CD4-positive, CD25-positive, alpha-beta regulatory T cell (primary cell): Measurements from ENCODE around the gene MPV17L2. TPM values are rescaled to one million over a fixed set of nuclear protein-coding genes. Genes with fewer than 3 reads are reported as not detected.

Source experiments
- ATAC-seq, 2 donors: fragments of 150-1000 bp; cut with Tn5 transposase; one replicate each; pipeline ENCODE4 v1.10.0; 2021; ENCODE audit warnings: low read depth in 2 of 2, moderate number of reproducible peaks in 2 of 2, moderate library complexity in 1 of 2
- DNase-seq, 3 donors: peaks; one replicate each; pipeline versions ENCODE4 v3.0.0 to v3.0.0-alpha.2; 2012 to 2022; ENCODE audit warnings: mixed read lengths in 1 of 3
- H3K27ac ChIP-seq: one replicate; pipeline ENCODE4 v1.7.0; 2013; ENCODE audit warnings: mild to moderate bottlenecking, low read length; ENCODE audit not compliant: insufficient read depth, poor library complexity, severe bottlenecking
- H3K27me3 ChIP-seq: one replicate; pipeline ENCODE4 v1.7.0; 2013; ENCODE audit warnings: low read length; ENCODE audit not compliant: control insufficient read depth, insufficient read depth
- H3K36me3 ChIP-seq: one replicate; pipeline ENCODE4 v1.7.0; 2013; ENCODE audit warnings: mild to moderate bottlenecking, low read length, moderate library complexity; ENCODE audit not compliant: control insufficient read depth, insufficient read depth
- H3K4me1 ChIP-seq: 2 replicates; pipeline ENCODE4 v1.7.0; 2013; ENCODE audit warnings: mild to moderate bottlenecking, low read length; ENCODE audit not compliant: insufficient read depth, control insufficient read depth, poor library complexity, severe bottlenecking
- H3K4me3 ChIP-seq: one replicate; pipeline ENCODE4 v1.7.0; 2013; ENCODE audit warnings: low read depth, mild to moderate bottlenecking, low read length, moderate library complexity
- H3K9me3 ChIP-seq, 2 experiments: 1 replicate in 1 of 2; 2 replicates in 1 of 2; pipeline ENCODE4 v1.7.0; 2013; ENCODE audit warnings: low read length in 2 of 2, mild to moderate bottlenecking in 1 of 2, moderate library complexity in 1 of 2; ENCODE audit not compliant: control insufficient read depth in 2 of 2
- H3K27ac Mint-ChIP-seq, 3 donors: one replicate each; pipeline ENCODE4 v1.8.0; 2020 to 2022; ENCODE audit warnings: mild to moderate bottlenecking in 3 of 3, mixed read lengths in 3 of 3, moderate library complexity in 2 of 3
- H3K27me3 Mint-ChIP-seq: one replicate; pipeline ENCODE4 v1.8.0; 2022; ENCODE audit warnings: mild to moderate bottlenecking, mixed read lengths
- H3K36me3 Mint-ChIP-seq: one replicate; pipeline ENCODE4 v1.8.0; 2020; ENCODE audit warnings: mixed read lengths
- H3K4me1 Mint-ChIP-seq, 4 donors: one replicate each; pipeline ENCODE4 v1.8.0; 2020 to 2022; ENCODE audit warnings: mixed read lengths in 4 of 4, mild to moderate bottlenecking in 1 of 4
- H3K4me3 Mint-ChIP-seq, 4 donors: one replicate each; pipeline ENCODE4 v1.8.0; 2020 to 2022; ENCODE audit warnings: mild to moderate bottlenecking in 4 of 4, mixed read lengths in 4 of 4, moderate library complexity in 3 of 4
- H3K9me3 Mint-ChIP-seq, 7 donors: one replicate each; pipeline ENCODE4 v1.8.0; 2020 to 2022; ENCODE audit warnings: mixed read lengths in 7 of 7, mild to moderate bottlenecking in 3 of 7, moderate library complexity in 2 of 7
- polyA plus RNA-seq, 4 donors: library from polyadenylated mRNA; unstranded; fragments of 300-500 nt; fragmentation: Illumina TruSeq; gene quantifications; one replicate each; pipeline ENCODE4 v1.2.3, GENCODE V29; 2021
- total RNA-seq: library from RNA; stranded (reverse); gene quantifications from one replicate; pipeline ENCODE4 v1.2.3, GENCODE V29; 2022

The MPV17L2 gene
- 5.5 TPM for total RNA-seq
- polyA plus RNA-seq: 10 to 100 TPM; 11.3 to 20.8 (median 13.9) TPM

- H3K4me3 ChIP-seq: peak within 1 kb of the TSS; percentile 94
- Mint-ChIP-seq H3K9me3 (no peaks in the 10 kb centered on the region), H3K4me3 (peak within 1 kb of the TSS; percentile 87 to 95 (median 91)), H3K27ac (peak within 1 kb of the TSS; percentile 85 to 94 (median 88)), H3K27me3 (peaks cover 4% of the 10 kb centered on the region), H3K36me3 (peaks cover 6% of the 10 kb centered on the region), H3K4me1 (peaks cover 4 to 29% (median 10%) of the 10 kb centered on the region in 4 donors)
- DNase-seq (peak; percentile 97 to 100 (median 99)), ATAC-seq (peak; percentile 90)
- H3K27ac ChIP-seq: peak within 1 kb of the TSS; percentile 88
- peaks cover 24% of the 10 kb centered on the region for H3K4me1 ChIP-seq
- no peaks in the 10 kb centered on the region for H3K27me3 ChIP-seq
- no peaks in the 10 kb centered on the region for H3K9me3 ChIP-seq
- H3K36me3 ChIP-seq: peaks cover 3% of the 10 kb centered on the region
These were observed at the start of gene MPV17L2 for GRCh38 chr19:18192673-18193387. Gene MPV17L2, plus strand, starts transcription at chr19:18193218. Its CDS starts 64 bp downstream, at chr19:18193282.

GRCh38 chr19:18143902-18144301 is 49.1 kb upstream of the MPV17L2 start:
- Mint-ChIP-seq H3K4me3 (no peak overlapping the region), H3K9me3 (no peaks in the 10 kb centered on the region), H3K27me3 (no peaks in the 10 kb centered on the region), H3K27ac (peak overlapping the region in 1 of 3 donors; percentile 65), H3K4me1 (no peaks in the 10 kb centered on the region), H3K36me3 (peaks cover 33% of the 10 kb centered on the region)
- no peak overlapping the region for H3K4me3 ChIP-seq
- H3K4me1 ChIP-seq: no peaks in the 10 kb centered on the region
- no peaks in the 10 kb centered on the region for H3K27me3 ChIP-seq
- no peak overlapping the region for H3K27ac ChIP-seq
- H3K36me3 ChIP-seq: peaks cover 69% of the 10 kb centered on the region
- no peak for DNase-seq
- no peaks in the 10 kb centered on the region for H3K9me3 ChIP-seq
- ATAC-seq: no peak

DNA sequence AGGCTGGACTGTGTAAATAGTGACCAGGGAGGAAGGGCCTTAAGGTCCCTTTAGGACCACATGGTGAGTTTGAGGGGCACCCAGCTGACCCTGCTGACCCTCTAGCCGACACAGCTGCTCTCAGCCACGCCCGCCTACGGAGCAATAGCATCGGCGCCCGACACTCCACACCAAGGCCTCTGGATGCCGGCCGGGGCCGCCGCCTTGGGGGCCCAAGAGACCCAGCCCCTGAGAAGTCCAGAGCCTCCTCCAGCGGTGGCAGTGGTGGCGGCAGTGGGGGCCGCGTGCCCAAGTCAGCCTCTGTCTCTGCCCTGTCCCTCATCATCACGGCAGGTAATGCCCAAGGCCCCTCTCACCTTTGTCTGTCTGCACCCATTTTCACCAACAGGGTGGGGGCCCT is 48.7 kb upstream of the MPV17L2 start:
- Mint-ChIP-seq H3K4me1 (no peaks in the 10 kb centered on the region), H3K9me3 (no peaks in the 10 kb centered on the region), H3K4me3 (no peak overlapping the region), H3K27ac (peak overlapping the region in 1 of 3 donors; percentile 65), H3K27me3 (no peaks in the 10 kb centered on the region), H3K36me3 (peaks cover 29% of the 10 kb centered on the region)
- Histone ChIP-seq H3K27me3 (no peaks in the 10 kb centered on the region), H3K4me3 (no peak overlapping the region), H3K27ac (no peak overlapping the region), H3K4me1 (no peaks in the 10 kb centered on the region), H3K36me3 (peaks cover 67% of the 10 kb centered on the region), H3K9me3 (no peaks in the 10 kb centered on the region)
- no peak for ATAC-seq
- no peak for DNase-seq

- DNase-seq: no peak
- Mint-ChIP-seq H3K27ac (no peak overlapping the region), H3K36me3 (peaks cover 32% of the 10 kb centered on the region), H3K27me3 (no peaks in the 10 kb centered on the region), H3K4me1 (no peaks in the 10 kb centered on the region), H3K4me3 (no peak overlapping the region), H3K9me3 (no peaks in the 10 kb centered on the region)
- Histone ChIP-seq H3K4me3 (no peak overlapping the region), H3K4me1 (no peaks in the 10 kb centered on the region), H3K27ac (no peak overlapping the region), H3K27me3 (no peaks in the 10 kb centered on the region), H3K9me3 (no peaks in the 10 kb centered on the region), H3K36me3 (peaks cover 67% of the 10 kb centered on the region)
- no peak for ATAC-seq
These were observed 48.1 kb upstream of the MPV17L2 start for GRCh38 chr19:18144906-18145305.

DNA sequence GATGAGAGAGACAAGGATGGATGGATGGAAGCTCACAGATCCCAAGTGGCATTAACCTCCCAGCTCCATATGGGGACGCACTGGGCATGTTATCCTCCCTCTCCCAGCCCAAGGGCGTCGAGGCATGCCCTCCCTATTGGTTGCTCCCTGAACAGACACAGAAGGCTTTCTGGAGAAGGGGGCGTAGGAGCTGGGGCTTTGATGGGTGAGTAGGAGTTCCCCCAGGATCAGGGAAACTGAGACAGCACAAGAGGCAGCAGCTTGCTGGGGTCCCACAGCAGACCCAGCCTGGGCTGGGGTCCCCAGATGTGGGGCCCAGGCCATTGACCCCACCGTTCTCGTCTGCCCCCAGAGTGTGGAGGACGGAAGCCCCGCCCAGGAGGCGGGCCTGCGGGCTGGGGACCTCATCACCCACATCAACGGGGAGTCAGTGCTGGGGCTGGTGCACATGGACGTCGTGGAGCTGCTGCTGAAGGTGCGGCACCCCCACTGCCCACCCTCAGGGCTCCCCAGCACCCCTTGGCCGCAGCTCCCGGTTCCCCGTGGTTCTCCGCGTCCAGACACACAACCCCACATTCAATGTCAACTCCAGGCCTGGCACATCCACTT is 47.5 kb upstream of the MPV17L2 start:
- H3K27me3 ChIP-seq: no peaks in the 10 kb centered on the region
- no peaks in the 10 kb centered on the region for H3K9me3 ChIP-seq
- peaks cover 29% of the 10 kb centered on the region for H3K36me3 Mint-ChIP-seq
- no peaks in the 10 kb centered on the region for H3K4me1 Mint-ChIP-seq
- H3K4me3 Mint-ChIP-seq: no peak overlapping the region
- no peak overlapping the region for H3K4me3 ChIP-seq
- no peaks in the 10 kb centered on the region for H3K4me1 ChIP-seq
- no peaks in the 10 kb centered on the region for H3K9me3 Mint-ChIP-seq
- ATAC-seq (no peak), DNase-seq (no peak)
- H3K27ac Mint-ChIP-seq: peak overlapping the region in 1 of 3 donors; percentile 85
- H3K27me3 Mint-ChIP-seq: no peaks in the 10 kb centered on the region
- H3K27ac ChIP-seq: no peak overlapping the region
- peaks cover 64% of the 10 kb centered on the region for H3K36me3 ChIP-seq

GRCh38 chr19:18147396-18147795 is 45.6 kb upstream of the MPV17L2 start:
- Mint-ChIP-seq H3K27ac (no peak overlapping the region), H3K27me3 (peaks cover under 1% of the 10 kb centered on the region), H3K4me1 (peaks cover 1 to 10% (median 4%) of the 10 kb centered on the region in 4 donors), H3K4me3 (no peak overlapping the region), H3K36me3 (peaks cover 18% of the 10 kb centered on the region), H3K9me3 (no peaks in the 10 kb centered on the region)
- no peak overlapping the region for H3K27ac ChIP-seq
- DNase-seq (no peak), ATAC-seq (no peak)
- no peaks in the 10 kb centered on the region for H3K27me3 ChIP-seq
- H3K4me1 ChIP-seq: peaks cover 8% of the 10 kb centered on the region
- H3K4me3 ChIP-seq: no peak overlapping the region
- peaks cover 50% of the 10 kb centered on the region for H3K36me3 ChIP-seq
- no peaks in the 10 kb centered on the region for H3K9me3 ChIP-seq

DNA sequence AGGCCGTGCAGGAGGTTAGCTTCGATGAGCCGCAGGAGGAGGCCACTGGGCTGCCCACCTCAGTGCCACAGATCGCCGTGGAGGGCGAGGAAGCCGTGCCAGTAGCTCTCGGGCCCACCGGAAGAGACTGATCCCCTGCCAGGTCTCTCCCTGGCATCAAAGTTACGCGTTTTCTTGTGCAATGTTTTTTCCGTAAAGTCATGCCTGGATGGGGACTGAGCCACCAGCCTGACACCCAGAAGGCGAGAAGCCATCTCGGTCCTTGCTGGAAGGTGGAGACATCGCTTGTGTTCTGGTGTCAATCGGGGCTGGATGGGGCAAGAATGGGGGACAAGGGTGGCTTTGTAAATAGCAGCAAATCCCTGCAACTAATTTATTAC is 43.4 kb upstream of the MPV17L2 start:
- Mint-ChIP-seq H3K9me3 (no peaks in the 10 kb centered on the region), H3K4me1 (peaks cover 5 to 23% (median 12%) of the 10 kb centered on the region in 4 donors), H3K27me3 (peaks cover 6% of the 10 kb centered on the region), H3K36me3 (peaks cover 14% of the 10 kb centered on the region), H3K4me3 (no peak overlapping the region), H3K27ac (no peak overlapping the region)
- ATAC-seq: no peak
- Histone ChIP-seq H3K27ac (no peak overlapping the region), H3K27me3 (no peaks in the 10 kb centered on the region), H3K36me3 (peaks cover 29% of the 10 kb centered on the region), H3K9me3 (no peaks in the 10 kb centered on the region), H3K4me3 (no peak overlapping the region), H3K4me1 (peaks cover 22% of the 10 kb centered on the region)
- DNase-seq: no peak
